H1 (cell line): ENCODE results near the gene OGFOD2. TPM values are rescaled to one million over a fixed set of nuclear protein-coding genes. Genes with fewer than 3 reads are reported as not detected.

ENCODE experiments used
- CTCF ChIA-PET: fragments of 300-600 bp; sonication (Branson Sonifier 250); formaldehyde crosslinking; loops from one replicate; lab custom pipeline; 2021; ENCODE audit not compliant: partially characterized antibody; lab: Charles Lee
- POLR2A ChIA-PET: fragments of 300-600 bp; sonication (Branson Sonifier 250); formaldehyde crosslinking; loops from one replicate; lab custom pipeline; 2021; ENCODE audit warnings: inconsistent platforms; ENCODE audit not compliant: partially characterized antibody; lab: Charles Lee
- DNase-seq, 2 experiments: peaks; one replicate each; pipeline versions ENCODE4 v3.0.0 to v3.0.0-alpha.2; 2010 to 2022; ENCODE audit warnings: low spot score in 2 of 2, low read depth in 1 of 2, mixed read lengths in 1 of 2
- FAIRE-seq: peaks from 2 replicates; lab custom pipeline; 2011; peaks lifted over from hg19 to GRCh38; lab: Jason Lieb, UNC
- H2AFZ ChIP-seq: 2 replicates; pipeline ENCODE4 v1.8.1; 2012; ENCODE audit warnings: low read length, inconsistent platforms
- H2AK5ac ChIP-seq: 2 replicates; pipeline ENCODE4 v1.6.1; 2013; ENCODE audit warnings: low read depth, low read length
- H2BK120ac ChIP-seq: replicated peaks from 2 replicates; pipeline ENCODE3; 2013; ENCODE audit warnings: low read depth, low read length, inconsistent platforms
- H2BK12ac ChIP-seq: 2 replicates; pipeline ENCODE4 v1.6.1; 2013; ENCODE audit warnings: low read depth, low read length
- H2BK15ac ChIP-seq: 2 replicates; pipeline ENCODE4 v1.6.1; 2013; ENCODE audit warnings: low read length
- H2BK20ac ChIP-seq: 2 replicates; pipeline ENCODE4 v1.6.1; 2013; ENCODE audit warnings: low read length
- H2BK5ac ChIP-seq: 2 replicates; pipeline ENCODE4 v1.6.1; 2013; ENCODE audit warnings: low read depth, low read length
- H3K14ac ChIP-seq: 2 replicates; pipeline ENCODE4 v1.6.1; 2013; ENCODE audit warnings: inconsistent platforms; ENCODE audit not compliant: insufficient read length
- H3K18ac ChIP-seq: 2 replicates; pipeline ENCODE4 v1.6.1; 2013; ENCODE audit warnings: low read length; ENCODE audit errors: extremely low read depth
- H3K23ac ChIP-seq: 2 replicates; pipeline ENCODE4 v1.6.1; 2013; ENCODE audit warnings: inconsistent platforms; ENCODE audit not compliant: insufficient read length
- H3K23me2 ChIP-seq: 2 replicates; pipeline ENCODE4 v1.6.1; 2013; ENCODE audit warnings: low read depth, low read length
- H3K27ac ChIP-seq: 2 replicates; pipeline ENCODE4 v1.6.1; 2011; ENCODE audit warnings: low read depth, low read length, inconsistent platforms
- H3K27me3 ChIP-seq, 4 experiments: replicated peaks in 1 of 4; 1 replicate in 1 of 4; 2 replicates in 3 of 4; pipeline versions ENCODE4 v1.6.1 to v1.8.1; 2011 to 2013; ENCODE audit warnings: low read length in 3 of 4, mild to moderate bottlenecking in 3 of 4, inconsistent platforms in 2 of 4, mixed read lengths in 2 of 4, moderate library complexity in 1 of 4; ENCODE audit not compliant: control insufficient read depth in 3 of 4, insufficient read depth in 3 of 4; ENCODE audit errors: extremely low read depth in 1 of 4
- H3K36me3 ChIP-seq, 4 experiments: 2 replicates each; pipeline versions ENCODE4 v1.6.1 to v1.8.1; 2011 to 2013; ENCODE audit warnings: mild to moderate bottlenecking in 4 of 4, low read length in 3 of 4, moderate library complexity in 2 of 4, control low read depth in 1 of 4, inconsistent platforms in 1 of 4; ENCODE audit not compliant: insufficient read depth in 4 of 4, control insufficient read depth in 2 of 4
- H3K4ac ChIP-seq: replicated peaks from 2 replicates; pipeline ENCODE3; 2013; ENCODE audit warnings: low read length, low read depth, mixed read lengths, inconsistent platforms; ENCODE audit not compliant: insufficient read length
- H3K4me1 ChIP-seq, 4 experiments: replicated peaks in 1 of 4; 1 replicate in 1 of 4; 2 replicates in 3 of 4; pipeline versions ENCODE4 v1.6.1 to v1.8.1; 2011 to 2013; ENCODE audit warnings: low read length in 3 of 4, inconsistent platforms in 2 of 4, mixed read lengths in 1 of 4; ENCODE audit not compliant: insufficient read depth in 4 of 4, control insufficient read depth in 3 of 4
- H3K4me2 ChIP-seq, 2 experiments: 2 replicates each; pipeline versions ENCODE4 v1.6.1 to v1.8.1; 2011 to 2013; ENCODE audit warnings: low read depth in 2 of 2, low read length in 2 of 2, control low read depth in 1 of 2, inconsistent platforms in 1 of 2, mild to moderate bottlenecking in 1 of 2; ENCODE audit not compliant: insufficient read depth in 1 of 2
- H3K4me3 ChIP-seq, 4 experiments: fragments of 200-600, 300-600 bp in 1 of 4; sonication (generic), shearing (Covaris generic), sonication (Bioruptor Twin) in 1 of 4; 2 replicates each; pipeline versions ENCODE4 v1.5.1 to v1.8.1; 2011 to 2016; ENCODE audit warnings: low read length in 4 of 4, low read depth in 3 of 4, control low read depth in 2 of 4, inconsistent platforms in 2 of 4, mild to moderate bottlenecking in 2 of 4, mixed read lengths in 1 of 4, moderate library complexity in 1 of 4; ENCODE audit not compliant: insufficient read depth in 2 of 4; ENCODE audit errors: extremely low read depth in 1 of 4
- H3K56ac ChIP-seq: replicated peaks from 2 replicates; pipeline ENCODE3; 2013; ENCODE audit warnings: low read depth, mild to moderate bottlenecking, mixed read lengths, low read length, inconsistent platforms; ENCODE audit not compliant: insufficient read length
- H3K79me1 ChIP-seq: 2 replicates; pipeline ENCODE4 v1.6.1; 2013; ENCODE audit warnings: low read depth, low read length, control low read depth
- H3K79me2 ChIP-seq, 2 experiments: 2 replicates each; pipeline versions ENCODE4 v1.6.1 to v1.8.1; 2012 to 2013; ENCODE audit warnings: low read length in 2 of 2, mild to moderate bottlenecking in 2 of 2, inconsistent platforms in 1 of 2; ENCODE audit not compliant: insufficient read depth in 2 of 2, control insufficient read depth in 1 of 2
- H3K9ac ChIP-seq, 4 experiments: replicated peaks in 1 of 4; 1 replicate in 1 of 4; 2 replicates in 3 of 4; pipeline versions ENCODE4 v1.6.1 to v1.8.1; 2011 to 2013; ENCODE audit warnings: low read depth in 3 of 4, low read length in 3 of 4, control low read depth in 2 of 4, mild to moderate bottlenecking in 2 of 4, moderate library complexity in 2 of 4, inconsistent platforms in 1 of 4; ENCODE audit errors: extremely low read depth in 1 of 4
- H3K9me3 ChIP-seq, 2 experiments: 2 replicates each; pipeline versions ENCODE4 v1.6.1 to v1.8.1; 2012 to 2013; ENCODE audit warnings: mild to moderate bottlenecking in 2 of 2, moderate library complexity in 2 of 2, control low read depth in 1 of 2, inconsistent platforms in 1 of 2, low read depth in 1 of 2, low read length in 1 of 2, mixed read lengths in 1 of 2; ENCODE audit not compliant: insufficient read depth in 2 of 2
- H4K20me1 ChIP-seq, 2 experiments: replicated peaks in 1 of 2; 2 replicates each; pipeline versions ENCODE3 to v1.8.1; 2011 to 2013; ENCODE audit warnings: inconsistent platforms in 2 of 2, low read length in 2 of 2, mild to moderate bottlenecking in 1 of 2; ENCODE audit not compliant: insufficient read depth in 2 of 2, control insufficient read depth in 1 of 2
- H4K5ac ChIP-seq: 2 replicates; pipeline ENCODE4 v1.6.1; 2013; ENCODE audit warnings: low read length, low read depth, mixed read lengths, inconsistent platforms; ENCODE audit not compliant: insufficient read length
- H4K8ac ChIP-seq: 2 replicates; pipeline ENCODE4 v1.8.0; 2013; ENCODE audit warnings: mild to moderate bottlenecking, moderate library complexity, low read length, inconsistent platforms; ENCODE audit not compliant: insufficient read depth; ENCODE audit errors: extremely low read depth
- H4K91ac ChIP-seq: replicated peaks from 2 replicates; pipeline ENCODE3; 2013; ENCODE audit warnings: low read length, mixed read lengths, inconsistent platforms; ENCODE audit not compliant: insufficient read length
- CREB1 ChIP-seq: IDR thresholded peaks from 2 replicates; pipeline ENCODE4 v1.6.1; 2012; ENCODE audit warnings: inconsistent platforms
- GTF2F1 ChIP-seq: IDR thresholded peaks from 2 replicates; pipeline ENCODE4 v1.6.1; 2012; ENCODE audit warnings: low read depth, low read length, improper control_type of control experiment, borderline replicate concordance
- PHF8 ChIP-seq: fragments of 200-600 bp; sonication (generic); conservative IDR thresholded peaks from 2 replicates; pipeline ENCODE4 v1.7.1; 2012; ENCODE audit warnings: low read depth, mild to moderate bottlenecking, inconsistent platforms, low read length, moderate library complexity
- SIRT6 ChIP-seq: IDR thresholded peaks from one replicate; pipeline ENCODE4 v1.7.1; 2012; ENCODE audit warnings: low read length, inconsistent platforms
- SIX5 ChIP-seq: IDR thresholded peaks from 2 replicates; pipeline ENCODE4 v1.6.1; 2011; ENCODE audit warnings: mild to moderate bottlenecking, low read depth, low read length
- SP1 ChIP-seq: IDR thresholded peaks from 2 replicates; pipeline ENCODE4 v1.6.1; 2011; ENCODE audit warnings: low read depth, low read length
- WGBS, 2 experiments: shearing (Covaris generic) in 1 of 2; methylation state at CpG; one replicate each; pipeline versions ENCODE4 v1.1.6 to v1.1.7; 2013 to 2015; ENCODE audit warnings: low lambda C conversion rate in 2 of 2, mixed read lengths in 2 of 2, inconsistent platforms in 1 of 2, low coverage in 1 of 2, missing lambda C conversion rate in 1 of 2; ENCODE audit not compliant: insufficient replicate concordance in 2 of 2, insufficient coverage in 1 of 2, insufficient read length in 1 of 2; ENCODE audit errors: extremely low coverage in 1 of 2, missing lambda C conversion rate in 1 of 2; 5-methylcytosine and 5-hydroxymethylcytosine counted together
- long read RNA-seq, 2 experiments: library from RNA in 1 of 2; library from capped mRNA in 1 of 2; stranded (forward); transcript quantifications; one replicate each; pipeline ENCODE4 v2.0.0, GENCODE V29; 2021; ENCODE audit warnings: inconsistent platforms in 1 of 2
- polyA minus RNA-seq, 3 experiments: library from RNA; depleted of rRNA, polyadenylated mRNA; stranded (reverse); fragments of >200 nt; gene quantifications; 1 replicate in 2 of 3; 2 replicates in 1 of 3; pipeline ENCODE4 v1.2.3, GENCODE V29; 2011
- polyA plus RNA-seq, 7 experiments: library from polyadenylated mRNA; depleted of rRNA in 3 of 7; stranded (reverse) in 5 of 7; unstranded in 2 of 7; fragments of >200 nt in 5 of 7; fragments of 200-250 nt in 2 of 7; gene quantifications; 1 replicate in 5 of 7; 2 replicates in 1 of 7; 4 replicates in 1 of 7; pipeline versions ENCODE4 v1.2.1 to v1.2.3, GENCODE V29; 2011 to 2013; ENCODE audit warnings: missing spikeins in 2 of 7, mixed read lengths in 2 of 7
- total RNA-seq: library from RNA; stranded (reverse); fragmentation: NEBNext Ultra II Directional; extraction: Animal tissue kit (Norgen Biotek cat#: 25700); gene quantifications from 2 replicates; pipeline ENCODE4 v1.2.1, GENCODE V29; 2021
- TF ChIP-seq, protein P1 (sequence below): IDR thresholded peaks from 2 replicates; pipeline ENCODE4 v1.6.1; 2011; ENCODE audit warnings: low read length, improper control_type of control experiment

Gene OGFOD2
- total RNA-seq (17.3 and 17.4 TPM in 2 replicates), polyA plus RNA-seq (2011; rRNA removed) (20.3 and 35.6 TPM in 2 replicates), polyA minus RNA-seq (2011; rRNA and poly(A)+ RNA removed) (10.5 and 13.0 TPM in 2 replicates)
- 27.1 TPM for polyA plus RNA-seq (2011; cell fraction: cytosol; rRNA removed)
- polyA plus RNA-seq (2011; cell fraction: nucleus; rRNA removed): 58.8 TPM
- polyA plus RNA-seq (2012, experiment 1 of 2): 6.5 to 12.5 TPM (median 11.5 TPM) in 4 replicates
- 9.1 TPM for polyA plus RNA-seq (2012, experiment 2 of 2)
- 5.4 TPM for polyA plus RNA-seq (2013, experiment 1 of 2)
- 5.4 TPM for polyA plus RNA-seq (2013, experiment 2 of 2)
- polyA minus RNA-seq (2011; cell fraction: cytosol; rRNA and poly(A)+ RNA removed): 10.9 TPM
- 27.0 TPM for polyA minus RNA-seq (2011; cell fraction: nucleus; rRNA and poly(A)+ RNA removed)
- long read RNA-seq, experiment 1, partial matches to known transcripts: 0 of 7 reads
- long read RNA-seq, experiment 1, other reads (novel, unspliced or antisense): 4 of 7 reads
- long read RNA-seq, experiment 2, transcript OGFOD2-201 (7 exons, 1,780 nt): major isoform, 8 of 20 reads
- long read RNA-seq, experiment 2, partial matches to known transcripts: 1 of 20 reads
- long read RNA-seq, experiment 2, other reads (novel, unspliced or antisense): 9 of 20 reads

DNA sequence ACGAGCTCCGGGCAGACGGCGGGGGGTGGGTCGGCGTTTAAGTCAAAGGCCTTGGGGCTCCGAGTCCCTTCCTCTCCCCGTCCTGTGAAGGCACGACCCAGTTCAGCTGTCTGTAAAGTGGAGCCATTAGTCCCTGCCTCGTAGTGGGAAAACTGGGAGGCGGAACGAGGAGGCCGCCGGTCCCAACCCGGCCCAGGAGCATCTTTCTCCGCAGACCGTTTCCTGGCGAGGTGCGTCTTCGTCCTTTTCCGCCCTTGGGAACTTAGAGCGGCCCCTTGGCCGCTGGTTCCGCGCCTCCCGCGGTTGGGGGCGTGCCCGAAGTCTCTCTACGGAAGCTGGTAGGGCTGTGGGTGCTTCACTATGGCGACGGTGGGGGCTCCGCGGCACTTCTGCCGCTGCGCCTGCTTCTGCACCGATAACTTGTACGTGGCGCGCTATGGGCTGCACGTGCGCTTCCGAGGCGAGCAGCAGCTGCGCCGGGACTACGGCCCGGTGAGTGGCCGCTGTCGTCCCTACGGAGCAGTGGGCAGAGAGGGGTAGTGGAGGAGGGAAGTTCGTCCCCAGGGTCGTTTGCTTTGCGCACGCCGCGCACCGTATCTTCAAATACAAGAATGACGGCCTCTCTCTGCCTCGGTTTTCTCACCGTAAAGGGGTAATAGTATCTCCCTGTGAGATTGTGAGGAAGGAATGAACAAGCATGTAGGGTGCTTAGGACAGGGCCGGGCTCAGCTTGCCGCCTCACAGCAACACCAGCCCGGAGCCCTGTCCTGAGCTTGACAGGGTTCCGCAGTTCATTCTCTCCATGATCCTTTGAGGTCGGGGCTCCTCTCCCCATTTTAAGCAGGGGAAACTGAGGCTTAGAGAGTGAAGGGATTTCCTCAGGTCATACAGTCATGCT lies at the start of gene OGFOD2:
OGFOD2 (plus strand) TSS at position 353 of the 898 bp plus-strand sequence; CDS start at position 361, 8 bp downstream.
- Histone ChIP-seq H2BK15ac (peak within 1 kb of the TSS; percentile 98), H4K20me1 (peaks cover 0 to 4% of the 10 kb centered on the region in 2 experiments), H3K4me2 (peak within 1 kb of the TSS; percentile 83 to 96), H4K91ac (peak within 1 kb of the TSS; percentile 88), H3K23me2 (peaks cover 14% of the 10 kb centered on the region), H2BK20ac (no peak within 1 kb of the TSS), H2BK12ac (peak within 1 kb of the TSS; percentile 52; the same call in 1 of the 2 replicates), H2AK5ac (no peak within 1 kb of the TSS), H2BK120ac (no peak within 1 kb of the TSS), H2AFZ (peak within 1 kb of the TSS; percentile 92), H3K18ac (peak within 1 kb of the TSS; percentile 81), H3K27me3 (no peaks in the 10 kb centered on the region), H4K5ac (peak within 1 kb of the TSS; percentile 94), H4K8ac (peak within 1 kb of the TSS; percentile 98), H3K9me3 (no peaks in the 10 kb centered on the region), H3K4ac (peak within 1 kb of the TSS; percentile 83), H2BK5ac (peak within 1 kb of the TSS; percentile 98), H3K14ac (no peak within 1 kb of the TSS), H3K9ac (peak within 1 kb of the TSS; percentile 46 to 81 (median 79)), H3K79me1 (peaks cover 7% of the 10 kb centered on the region; the same call in 1 of the 2 replicates), H3K56ac (peak within 1 kb of the TSS; percentile 94), H3K27ac (peak within 1 kb of the TSS; percentile 72), H3K4me3 (peak within 1 kb of the TSS; percentile 85 to 96 (median 89)), H3K23ac (no peak within 1 kb of the TSS), H3K36me3 (no peaks in the 10 kb centered on the region), H3K4me1 (peaks cover 0 to 15% (median 8%) of the 10 kb centered on the region in 4 experiments; a peak in 6 of 7 replicates), H3K79me2 (peaks cover 0 to 10% of the 10 kb centered on the region in 2 experiments; a peak in 1 of 4 replicates)
- ChIA-PET POLR2A (interaction anchor here (0.6 to 3.3 kb wide), 16 partner anchors 8 to 409 kb away, joined by 3 to 21 read pairs (median 4); partner anchors contain the start of genes ABCB9, HIP1R, KMT5A and MPHOSPH9), CTCF (interaction anchor here (0.9 to 2.1 kb wide), 7 partner anchors 23 to 129 kb away, joined by 3 to 4 read pairs (median 3); no protein-coding TSS in a partner anchor)
- FAIRE-seq (no peak), DNase-seq (peak; percentile 51 to 91)
- 2% methylated on average over 46 of the region's 66 CpGs; no CpG with 5 or more reads in 1 of the 2 experiments for WGBS, 2 experiments
- TF ChIP-seq GTF2F1: no peak
- TF ChIP-seq SIX5: no peak
- peak; percentile 76 for TF ChIP-seq PHF8
- TF ChIP-seq, protein P1, sequence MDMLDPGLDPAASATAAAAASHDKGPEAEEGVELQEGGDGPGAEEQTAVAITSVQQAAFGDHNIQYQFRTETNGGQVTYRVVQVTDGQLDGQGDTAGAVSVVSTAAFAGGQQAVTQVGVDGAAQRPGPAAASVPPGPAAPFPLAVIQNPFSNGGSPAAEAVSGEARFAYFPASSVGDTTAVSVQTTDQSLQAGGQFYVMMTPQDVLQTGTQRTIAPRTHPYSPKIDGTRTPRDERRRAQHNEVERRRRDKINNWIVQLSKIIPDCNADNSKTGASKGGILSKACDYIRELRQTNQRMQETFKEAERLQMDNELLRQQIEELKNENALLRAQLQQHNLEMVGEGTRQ: no peak
- TF ChIP-seq CREB1: peak; percentile 31; the same call in 1 of the 2 replicates
- peak; percentile 84 for TF ChIP-seq SP1
- TF ChIP-seq SIRT6: no peak
